SK-N-SH treated with all-trans-retinoic acid at 6 μM for 48 hours (cell line): Measurements from ENCODE around the gene KIF3B.

Source experiments
- BACH2 ChIP-seq: fragments of 250-450 bp; sonication (Bioruptor Pico); IDR thresholded peaks from 2 replicates; pipeline ENCODE4 v1.9.0; 2021; ENCODE audit warnings: mild to moderate bottlenecking, borderline replicate concordance
- ISL1 ChIP-seq: fragments of 250-450 bp; sonication (Bioruptor Pico); IDR thresholded peaks from 2 replicates; pipeline ENCODE4 v2.1.2; 2022; ENCODE audit warnings: mild to moderate bottlenecking, moderate library complexity
- TOX ChIP-seq: fragments of 250-450 bp; sonication (Bioruptor Pico); IDR thresholded peaks from 2 replicates; pipeline ENCODE4 v1.8.0; 2021; ENCODE audit warnings: mild to moderate bottlenecking, moderate library complexity, borderline replicate concordance
- TF ChIP-seq, protein P1 (sequence below): fragments of 250-450 bp; sonication (Bioruptor Pico); IDR thresholded peaks from 2 replicates; pipeline ENCODE4 v1.8.0; 2020; ENCODE audit warnings: mild to moderate bottlenecking, moderate library complexity, borderline replicate concordance

DNA sequence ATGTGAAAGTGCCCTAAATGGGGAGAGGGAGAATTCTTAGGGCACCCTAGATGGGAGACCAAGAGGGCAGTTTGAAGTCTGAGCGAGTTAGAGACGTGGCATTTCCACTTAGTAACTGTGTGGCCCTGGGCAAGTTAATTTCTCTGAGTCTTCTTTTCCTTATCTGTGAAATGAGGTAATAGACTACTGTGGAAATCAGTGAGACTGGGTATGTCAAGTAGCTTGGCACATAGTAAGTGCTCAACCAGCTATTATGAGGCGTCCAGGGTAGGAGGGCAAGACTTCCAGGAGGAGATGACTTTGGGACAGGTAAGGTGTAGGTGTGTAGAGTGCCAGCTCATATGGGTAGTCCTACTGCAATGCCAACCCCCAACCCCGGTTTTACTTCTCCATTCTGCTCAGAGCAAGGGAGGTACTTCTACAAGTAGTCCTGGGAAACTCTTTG lies 770 bp downstream of the KIF3B start:
- TF ChIP-seq, protein P1, sequence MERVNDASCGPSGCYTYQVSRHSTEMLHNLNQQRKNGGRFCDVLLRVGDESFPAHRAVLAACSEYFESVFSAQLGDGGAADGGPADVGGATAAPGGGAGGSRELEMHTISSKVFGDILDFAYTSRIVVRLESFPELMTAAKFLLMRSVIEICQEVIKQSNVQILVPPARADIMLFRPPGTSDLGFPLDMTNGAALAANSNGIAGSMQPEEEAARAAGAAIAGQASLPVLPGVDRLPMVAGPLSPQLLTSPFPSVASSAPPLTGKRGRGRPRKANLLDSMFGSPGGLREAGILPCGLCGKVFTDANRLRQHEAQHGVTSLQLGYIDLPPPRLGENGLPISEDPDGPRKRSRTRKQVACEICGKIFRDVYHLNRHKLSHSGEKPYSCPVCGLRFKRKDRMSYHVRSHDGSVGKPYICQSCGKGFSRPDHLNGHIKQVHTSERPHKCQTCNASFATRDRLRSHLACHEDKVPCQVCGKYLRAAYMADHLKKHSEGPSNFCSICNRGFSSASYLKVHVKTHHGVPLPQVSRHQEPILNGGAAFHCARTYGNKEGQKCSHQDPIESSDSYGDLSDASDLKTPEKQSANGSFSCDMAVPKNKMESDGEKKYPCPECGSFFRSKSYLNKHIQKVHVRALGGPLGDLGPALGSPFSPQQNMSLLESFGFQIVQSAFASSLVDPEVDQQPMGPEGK (CRISPR knock-in tag) = no peak
- TF ChIP-seq ISL1 (CRISPR knock-in tag) = no peak
- TF ChIP-seq TOX (CRISPR knock-in tag) = no peak
- no peak for TF ChIP-seq BACH2 (CRISPR knock-in tag)
